Esophagus squamous epithelium (tissue), 5 donors: ENCODE results near the gene LMBRD1. TPM values are rescaled to one million over a fixed set of nuclear protein-coding genes. Genes with fewer than 3 reads are reported as not detected.

Source experiments
- DNase-seq: peaks from one replicate; lab custom pipeline; 2025; lab: John Stamatoyannopoulos, UW
- H3K27ac ChIP-seq, 4 donors: fragments of 200-600 bp; sonication (generic); one replicate each; pipeline ENCODE4 v1.5.1; 2016 to 2019; ENCODE audit warnings: mild to moderate bottlenecking in 1 of 4
- H3K27me3 ChIP-seq, 4 donors: fragments of 200-600 bp; sonication (generic); 1 replicate in 3 of 4; 2 replicates in 1 of 4; pipeline versions ENCODE4 v1.5.1 to v1.6.0; 2017 to 2021; ENCODE audit warnings: antibody characterized with exemption in 1 of 4
- H3K36me3 ChIP-seq, 3 donors: fragments of 200-600 bp; sonication (generic); one replicate each; pipeline ENCODE4 v1.5.1; 2016 to 2019
- H3K4me1 ChIP-seq, 3 donors: fragments of 200-600 bp; sonication (generic); one replicate each; pipeline ENCODE4 v1.5.1; 2017 to 2019
- H3K4me3 ChIP-seq, 4 donors: fragments of 200-600 bp; sonication (generic); 1 replicate in 3 of 4; 2 replicates in 1 of 4; pipeline ENCODE4 v1.5.1; 2016 to 2019; ENCODE audit warnings: mild to moderate bottlenecking in 2 of 4, moderate library complexity in 1 of 4
- H3K9me3 ChIP-seq, 3 donors: fragments of 200-600 bp; sonication (generic); one replicate each; pipeline ENCODE4 v1.5.1; 2016 to 2019
- CTCF ChIP-seq, 6 experiments: fragments of 450-650 bp in 4 of 6; fragments of 200-600 bp in 2 of 6; sonication (generic) in 2 of 6; IDR thresholded peaks; one replicate each; pipeline ENCODE4 v1.5.1; 2016 to 2019; ENCODE audit warnings: antibody characterized with exemption in 6 of 6, mild to moderate bottlenecking in 4 of 6, moderate library complexity in 4 of 6
- POLR2A ChIP-seq, 4 donors: fragments of 450-650 bp; IDR thresholded peaks; one replicate each; pipeline ENCODE4 v1.6.1; 2017; ENCODE audit warnings: antibody characterized with exemption in 4 of 4, mild to moderate bottlenecking in 4 of 4, moderate library complexity in 3 of 4
- WGBS, 2 donors: methylation state at CpG; one replicate each; pipeline ENCODE4 v1.1.5; 2018; 5-methylcytosine and 5-hydroxymethylcytosine counted together
- intact Hi-C: fragments of 100-400 bp; cut with DNase I; formaldehyde crosslinking; loops from one replicate; pipeline ENCODE4 v1.15.0; 2022
- total RNA-seq, 4 donors: library from RNA; depleted of rRNA; stranded (reverse); fragments of >200 nt; gene quantifications; one replicate each; pipeline ENCODE4 v1.1.0, GENCODE V29; 2016
- donor health status: DM: yes; HTN: yes; CAD: no.

Gene LMBRD1
- total RNA-seq, 4 donors from 2014 or later = 23.0 to 50.6 (median 41.1) TPM

- TF ChIP-seq CTCF (IDR thresholded peaks at IDR 0.05) (no peak), POLR2A (IDR thresholded peaks at IDR 0.05) (no peak)
- peaks cover 0 to 12% (median 0%) of the 10 kb centered on the region in 3 donors for H3K36me3 ChIP-seq
- peaks cover 0 to 4% (median 0%) of the 10 kb centered on the region in 3 donors for H3K9me3 ChIP-seq
- no peaks in the 10 kb centered on the region for H3K4me1 ChIP-seq
- no peaks in the 10 kb centered on the region for H3K27me3 ChIP-seq
- intact Hi-C loops = no loop called here
- 20 to 29% methylated on average over 1 of the region's 1 CpG for WGBS, 2 donors
- no peak for DNase-seq
- H3K4me3 ChIP-seq = no peak overlapping the region
- no peak overlapping the region for H3K27ac ChIP-seq
These were observed 38.6 kb downstream of the LMBRD1 start for GRCh38 chr6:69758214-69758613.

GRCh38 chr6:69756907-69757306 is 39.9 kb downstream of the LMBRD1 start:
- H3K27ac ChIP-seq = no peak overlapping the region
- H3K4me1 ChIP-seq = no peaks in the 10 kb centered on the region
- TF ChIP-seq CTCF (IDR thresholded peaks at IDR 0.05) (no peak), POLR2A (IDR thresholded peaks at IDR 0.05) (no peak)
- H3K36me3 ChIP-seq = peaks cover 0 to 6% (median 0%) of the 10 kb centered on the region in 3 donors
- no peak overlapping the region for H3K4me3 ChIP-seq
- intact Hi-C loops = no loop called here
- 76 to 83% methylated on average over 1 of the region's 1 CpG for WGBS, 2 donors
- peaks cover 0 to 4% (median 0%) of the 10 kb centered on the region in 3 donors for H3K9me3 ChIP-seq
- DNase-seq = no peak
- no peaks in the 10 kb centered on the region for H3K27me3 ChIP-seq

GRCh38 chr6:69756366-69756765 is 40.4 kb downstream of the LMBRD1 start:
- H3K9me3 ChIP-seq = peaks cover 0 to 4% (median 0%) of the 10 kb centered on the region in 3 donors
- H3K27me3 ChIP-seq = no peaks in the 10 kb centered on the region
- peaks cover 0 to 6% (median 0%) of the 10 kb centered on the region in 3 donors for H3K36me3 ChIP-seq
- peaks cover 0 to 4% (median 0%) of the 10 kb centered on the region in 3 donors for H3K4me1 ChIP-seq
- no peak for DNase-seq
- TF ChIP-seq POLR2A (IDR thresholded peaks at IDR 0.05) = no peak
- no peak for TF ChIP-seq CTCF (IDR thresholded peaks at IDR 0.05)
- intact Hi-C loops = no loop called here
- no peak overlapping the region for H3K4me3 ChIP-seq
- no peak overlapping the region for H3K27ac ChIP-seq

- H3K27ac ChIP-seq = no peak overlapping the region
- no peaks in the 10 kb centered on the region for H3K27me3 ChIP-seq
- no peaks in the 10 kb centered on the region for H3K4me1 ChIP-seq
- 79 to 87% methylated on average over 4 of the region's 4 CpGs for WGBS, 2 donors
- no peak for TF ChIP-seq POLR2A (IDR thresholded peaks at IDR 0.05)
- no peak for TF ChIP-seq CTCF (IDR thresholded peaks at IDR 0.05)
- H3K9me3 ChIP-seq = no peaks in the 10 kb centered on the region
- H3K4me3 ChIP-seq = no peak overlapping the region
- H3K36me3 ChIP-seq = peaks cover 0 to 39% (median 0%) of the 10 kb centered on the region in 3 donors
- no peak for DNase-seq
- intact Hi-C loops = no loop called here
These were observed 61.8 kb downstream of the LMBRD1 start for GRCh38 chr6:69735027-69735426.

- Histone ChIP-seq H3K27me3 (no peaks in the 10 kb centered on the region), H3K36me3 (peaks cover 0 to 19% (median 0%) of the 10 kb centered on the region in 3 donors), H3K9me3 (no peaks in the 10 kb centered on the region), H3K4me1 (no peaks in the 10 kb centered on the region), H3K4me3 (no peak overlapping the region), H3K27ac (no peak overlapping the region)
- 45% methylated on average over 2 of the region's 2 CpGs for WGBS, 2 donors
- DNase-seq = no peak
- intact Hi-C loops = no loop called here
- peak in 1 of 6 experiments; percentile 23 for TF ChIP-seq CTCF (IDR thresholded peaks at IDR 0.05)
- no peak for TF ChIP-seq POLR2A (IDR thresholded peaks at IDR 0.05)
These were observed 64.2 kb downstream of the LMBRD1 start for GRCh38 chr6:69732640-69733039.
